GM19238 (cell line): Measurements from ENCODE around the gene STIL.
"Not testable (repeated sequence)": the region's sequence is repeated elsewhere in the genome, so short reads cannot be mapped to it uniquely, and the experiment has no call there.

ENCODE experiments used
- DNase-seq: peaks from one replicate; pipeline ENCODE4 v3.0.0; 2011; ENCODE audit warnings: low spot score; ENCODE audit not compliant: insufficient read length

Gene STIL

GRCh38 chr1:47323599-47324031 lies 9.7 kb upstream of the STIL start:
- no peak for DNase-seq

DNA sequence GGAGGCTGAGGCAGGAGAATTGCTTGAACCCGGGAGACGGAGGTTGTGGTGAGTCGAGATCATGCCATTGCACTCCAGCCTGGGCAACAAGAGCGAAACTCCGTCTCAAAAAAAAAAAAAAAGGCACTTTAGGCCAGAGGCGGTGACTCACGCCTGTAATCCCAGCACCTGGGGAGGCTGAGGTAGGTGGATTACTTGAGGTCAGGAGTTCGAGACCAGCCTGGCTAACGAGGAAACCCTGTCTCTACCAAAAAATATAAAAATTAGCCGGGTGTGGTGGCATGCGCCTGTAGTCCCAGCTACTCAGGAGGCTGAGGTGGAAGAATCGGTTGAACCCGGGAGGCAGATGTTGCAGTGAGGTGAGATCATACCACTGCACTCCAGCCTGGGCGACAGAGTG lies 6.0 kb upstream of the STIL start:
- not testable (repeated sequence) for DNase-seq

- DNase-seq, result no peak
These were observed 3.9 kb upstream of the STIL start for GRCh38 chr1:47317841-47318240.

GRCh38 chr1:47309427-47309826 lies 4.5 kb downstream of the STIL start:
- DNase-seq, result no peak

GRCh38 chr1:47302472-47302871 lies 11.5 kb downstream of the STIL start:
- DNase-seq, result no peak

DNA sequence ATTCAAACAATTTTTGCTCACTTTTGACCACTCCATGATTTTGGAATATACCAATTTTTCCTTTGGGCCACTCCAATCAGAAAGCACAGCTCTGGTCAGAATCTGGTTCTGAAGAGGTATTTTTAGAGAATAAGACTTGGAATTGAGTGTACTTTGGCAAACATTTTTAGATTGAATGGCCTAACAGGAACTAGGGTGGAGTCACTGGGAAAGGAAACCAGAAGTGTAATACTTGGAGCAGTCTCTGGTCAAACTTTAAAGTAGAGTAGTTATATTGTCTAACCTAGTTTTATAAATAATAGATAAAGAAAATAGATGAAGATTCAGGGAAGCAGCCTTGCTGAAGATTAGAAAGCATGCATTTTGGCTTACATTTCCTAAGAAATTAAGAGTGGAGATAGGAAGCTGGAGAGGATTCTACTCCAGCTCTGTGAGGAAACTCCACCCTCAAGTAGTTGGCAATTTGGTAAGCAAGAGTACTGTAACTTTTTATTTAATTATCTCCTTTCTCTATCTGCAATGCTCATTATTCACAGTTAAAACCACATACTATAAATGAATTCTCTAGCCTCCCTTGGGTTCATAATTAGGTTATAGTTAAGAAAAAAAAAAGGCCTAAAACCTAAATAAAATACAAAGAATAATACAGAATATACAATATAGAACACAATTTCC lies 15.8 kb downstream of the STIL start:
- no peak for DNase-seq

DNA sequence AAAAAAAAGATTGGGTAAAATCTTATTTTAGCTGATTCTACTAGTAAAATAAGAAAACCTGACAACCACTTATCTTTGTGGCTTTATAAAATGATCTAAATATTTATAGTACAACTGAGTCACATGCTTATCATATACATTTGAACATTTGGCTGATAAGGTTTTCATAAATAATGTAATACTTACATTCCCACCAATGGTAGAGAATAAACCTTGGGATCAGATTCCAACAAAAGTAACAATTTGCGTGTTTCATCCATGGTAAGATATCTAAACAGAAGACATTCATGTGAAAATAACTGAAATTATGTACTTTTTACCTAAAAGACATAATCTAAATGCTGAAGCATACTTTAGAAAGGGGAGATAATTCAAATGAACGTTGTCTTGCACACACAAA lies 18.4 kb downstream of the STIL start:
- no peak for DNase-seq

GRCh38 chr1:47294863-47295262 lies 19.1 kb downstream of the STIL start:
- DNase-seq, result not testable (repeated sequence)

DNA sequence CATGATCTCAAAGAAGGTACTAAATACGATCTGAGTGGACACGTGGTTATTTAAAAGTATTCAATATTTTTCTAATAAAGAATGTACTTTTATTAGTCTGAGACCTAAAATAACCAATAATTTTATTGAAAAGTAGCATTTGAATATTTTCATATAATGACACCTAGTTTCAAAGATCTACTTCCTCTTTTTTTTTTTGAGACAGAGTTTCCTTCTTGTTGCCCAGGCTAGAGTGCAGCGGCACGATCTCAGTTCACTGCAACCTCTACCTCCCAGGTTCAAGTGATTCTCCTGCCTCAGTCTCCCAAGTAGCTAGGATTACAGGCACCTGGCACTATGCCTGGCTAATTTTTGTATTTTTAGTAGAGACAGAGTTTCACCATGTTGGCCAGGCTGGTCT lies 25.8 kb downstream of the STIL start:
- not testable (repeated sequence) for DNase-seq

DNA sequence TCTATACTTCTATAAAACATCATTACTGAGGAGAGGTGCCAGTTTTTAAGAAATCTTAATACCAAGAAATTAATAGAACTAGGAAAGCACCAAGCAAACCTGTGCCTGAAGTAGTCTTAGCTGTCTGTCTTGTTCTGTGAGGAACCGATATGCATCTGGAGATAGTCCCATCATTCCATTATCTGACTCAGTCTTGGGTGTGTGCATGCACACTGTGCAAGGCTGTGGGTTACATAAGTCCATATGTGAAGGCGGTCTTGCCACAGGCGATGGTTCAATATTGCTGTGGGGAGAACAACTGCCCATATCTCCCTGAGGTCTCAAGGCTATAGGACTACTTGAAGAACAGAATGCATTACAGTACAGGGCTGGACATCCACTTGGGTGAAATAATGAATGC lies 33.8 kb downstream of the STIL start:
- no peak for DNase-seq

DNA sequence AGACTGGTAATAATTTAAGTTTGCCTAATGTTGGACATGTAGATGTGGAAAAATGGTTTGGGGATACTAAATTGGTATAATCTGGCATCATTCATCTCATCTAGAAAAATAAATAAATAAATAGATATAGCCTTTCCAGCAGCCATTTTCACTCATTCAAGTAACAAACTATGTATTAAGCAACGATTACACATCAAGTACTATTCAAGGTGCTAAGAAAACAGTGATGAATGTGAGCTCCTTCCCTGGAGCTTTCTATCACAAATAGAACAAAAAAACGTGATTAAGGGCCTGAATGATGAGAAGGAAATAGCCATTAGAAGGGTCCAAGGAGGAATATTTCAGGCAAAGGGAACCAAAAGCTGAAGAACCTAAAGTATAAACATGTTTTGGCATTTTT lies 37.1 kb downstream of the STIL start:
- DNase-seq, result no peak

DNA sequence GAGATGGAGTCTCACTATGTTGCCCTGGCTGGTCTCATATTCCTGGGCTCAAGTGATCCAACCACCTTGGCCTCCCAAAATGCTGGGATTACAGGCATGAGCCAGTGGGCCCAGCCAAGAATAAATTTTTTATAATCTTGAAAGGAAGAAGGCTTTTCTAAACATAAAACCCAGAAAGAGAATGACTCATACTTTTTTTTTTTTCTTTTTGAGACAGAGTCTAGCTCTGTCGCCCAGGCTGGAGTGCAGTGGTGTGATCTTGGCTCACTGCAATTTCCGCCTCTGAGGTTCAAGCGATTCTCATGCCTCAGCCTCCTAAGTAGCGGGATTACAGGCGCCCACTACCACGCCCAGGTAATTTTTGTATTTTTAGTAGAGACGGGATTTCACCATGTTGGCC lies 38.1 kb downstream of the STIL start:
- not testable (repeated sequence) for DNase-seq

GRCh38 chr1:47265529-47265928 lies 48.4 kb downstream of the STIL start:
- not testable (repeated sequence) for DNase-seq

DNA sequence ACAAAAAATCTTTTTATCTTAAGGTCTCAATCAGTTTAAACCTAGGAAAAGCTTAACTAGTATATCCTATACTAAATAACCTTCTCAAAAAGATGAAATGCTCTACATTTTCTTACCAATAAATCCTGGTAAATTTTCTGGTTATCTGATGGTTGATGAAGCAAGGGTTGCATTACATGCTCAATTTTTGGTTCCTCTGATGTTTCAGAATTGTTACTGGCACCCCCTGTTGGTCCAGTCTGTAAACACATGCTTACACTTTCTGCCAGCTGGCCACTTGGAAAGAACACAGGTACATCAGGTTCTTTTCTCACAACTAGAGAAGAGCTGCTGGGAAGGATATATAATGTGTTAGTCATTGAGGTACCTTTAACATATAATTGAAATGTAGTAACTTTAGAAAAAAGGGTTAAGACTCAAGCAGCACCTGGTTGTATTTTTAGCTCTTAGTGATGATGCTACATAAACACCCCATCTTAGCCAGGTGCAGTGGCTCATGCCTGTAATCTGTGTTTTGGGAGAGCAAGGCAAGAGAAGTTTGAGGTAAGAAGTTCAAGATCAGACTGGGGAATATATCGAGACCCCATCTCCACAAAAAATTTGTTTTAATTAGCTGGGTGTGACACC lies 51.0 kb downstream of the STIL start:
- peak; percentile 15 for DNase-seq

- DNase-seq, result no peak
These were observed 56.7 kb downstream of the STIL start for GRCh38 chr1:47257224-47257623.

DNA sequence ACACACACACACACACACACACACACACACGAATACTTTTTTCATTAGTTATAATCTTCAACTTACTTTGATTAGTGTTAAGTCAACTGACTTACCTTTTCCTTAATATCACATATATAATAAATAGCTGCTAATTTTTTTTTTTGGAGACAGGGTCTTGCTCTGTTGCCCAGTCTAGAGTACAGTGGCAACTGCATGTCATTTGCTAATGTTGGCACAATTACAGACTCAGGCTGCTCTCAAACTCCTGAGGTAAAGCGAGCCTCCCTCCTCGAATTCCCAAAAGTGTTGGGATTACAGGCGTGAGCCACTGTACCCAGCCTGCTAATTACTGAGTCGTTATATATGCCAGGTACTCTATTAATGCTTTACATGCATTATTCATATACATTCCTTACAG lies 61.2 kb downstream of the STIL start:
- DNase-seq, result no peak

DNA sequence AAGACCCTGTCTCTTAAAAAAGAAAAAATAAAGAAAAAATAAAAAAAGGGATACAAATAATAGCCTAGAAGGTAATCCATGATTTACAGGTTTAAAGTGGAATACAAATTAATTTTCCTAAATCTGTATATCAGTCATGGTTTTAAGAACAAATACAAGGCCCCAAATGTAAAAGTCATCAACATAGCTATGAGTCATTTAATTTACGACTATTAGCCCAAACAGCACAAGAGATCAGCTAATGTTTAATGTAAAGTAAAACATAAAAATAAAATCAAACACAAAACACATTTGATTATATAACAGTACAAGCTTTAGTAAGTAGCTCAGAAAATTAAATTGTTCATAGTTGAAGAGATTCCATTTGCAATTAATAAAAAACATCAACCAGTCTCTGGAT lies 61.6 kb downstream of the STIL start:
- DNase-seq, result no peak

DNA sequence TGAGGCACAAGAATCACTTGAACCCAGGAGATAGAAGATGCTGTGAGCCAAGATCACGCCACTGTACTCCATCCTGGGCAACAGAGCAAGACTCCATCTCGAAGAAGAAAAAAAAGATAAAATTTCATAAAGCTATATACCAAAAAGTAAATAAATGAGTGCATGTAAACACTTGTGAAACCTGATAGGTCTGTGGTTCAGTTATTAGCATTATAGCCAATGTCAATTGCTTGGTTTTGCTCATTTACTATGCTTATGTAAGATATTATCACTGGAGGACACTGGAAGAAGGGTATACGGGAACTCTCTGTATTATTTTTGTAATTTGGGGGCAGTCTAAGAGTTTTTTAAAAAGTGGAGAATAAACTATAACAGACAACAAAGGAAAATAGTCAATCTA lies 64.2 kb downstream of the STIL start:
- no peak for DNase-seq

GRCh38 chr1:47244339-47244862 lies 69.5 kb downstream of the STIL start:
- DNase-seq, result no peak

GRCh38 chr1:47243910-47244309 lies 70.0 kb downstream of the STIL start:
- DNase-seq, result no peak

DNA sequence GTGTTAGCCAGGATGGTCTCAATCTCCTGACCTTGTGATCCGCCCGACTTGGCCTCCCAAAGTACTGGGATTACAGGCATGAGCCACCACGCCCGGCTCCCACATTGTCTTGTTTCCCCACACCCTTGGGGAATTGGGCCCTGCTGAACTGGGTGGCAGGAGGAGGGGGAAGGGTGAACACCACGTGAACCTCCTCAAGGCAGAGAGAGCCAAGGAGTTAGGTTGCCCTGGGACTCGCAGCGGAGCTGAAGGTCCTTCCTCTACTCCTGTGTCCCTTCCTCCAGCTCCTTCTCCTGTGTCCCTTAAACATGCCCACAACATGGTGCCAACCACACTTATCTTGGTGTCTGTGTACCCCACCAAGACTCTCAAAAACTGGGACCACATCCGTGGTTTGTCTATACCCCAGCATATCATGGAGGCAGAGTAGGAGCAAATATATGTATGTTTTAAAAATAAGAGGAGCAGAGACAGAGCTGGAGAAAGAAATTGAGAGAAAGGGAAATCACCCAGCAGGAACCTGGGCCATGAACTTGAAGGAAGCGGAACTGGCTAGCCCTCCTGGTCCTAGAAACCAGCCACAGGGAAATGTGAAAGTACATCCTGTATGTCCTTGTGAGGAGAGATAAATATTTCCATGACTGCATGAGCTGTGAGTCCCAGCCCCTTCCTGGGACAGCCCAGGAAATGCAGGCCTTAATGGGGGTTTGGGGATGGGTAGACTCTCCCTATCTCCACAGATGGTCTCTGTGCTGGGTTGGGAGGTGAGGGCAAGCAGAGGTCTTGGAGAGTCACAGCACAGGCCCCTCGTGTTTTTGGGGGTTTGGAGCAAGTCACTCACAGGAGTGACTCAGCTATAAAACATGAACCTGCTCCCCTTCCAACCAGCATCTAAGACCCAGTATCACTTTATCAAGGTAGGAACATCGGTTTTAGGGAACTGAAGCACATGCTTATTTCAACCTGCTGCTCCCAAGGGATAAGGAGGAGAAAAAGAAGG lies 72.5 kb downstream of the STIL start:
- DNase-seq, result no peak
